ENCODE data around the gene BRPF3. TPM values are rescaled to one million over a fixed set of nuclear protein-coding genes. Genes with fewer than 3 reads are reported as not detected.

BRPF3 gene
- total and polyA plus RNA-seq, 9 of the 15 experiments (the other 6 are each of a cell fraction or from before 2014, with no cell fraction given) = 2.2 to 19.3 (median 8.0) TPM

GRCh38 chr6:36217188-36217587 lies 20.6 kb downstream of the BRPF3 start (continued):
- TF ChIP-seq AFF1 (IDR thresholded peaks at IDR 0.05; ENCODE audit: low read depth in 1 of 2, partially characterized antibody in 2 of 2) = no peak
- TF ChIP-seq JUND (IDR thresholded peaks at IDR 0.05; ENCODE audit: borderline replicate concordance, low read depth, low read length) = peak; percentile 8; the same call in 1 of the 2 replicates
- TF ChIP-seq JUND (tag; IDR thresholded peaks at IDR 0.05; ENCODE audit: borderline replicate concordance, low read depth, low read length) = no peak
- TF ChIP-seq KLF13 (tag; IDR thresholded peaks at IDR 0.05; ENCODE audit: borderline replicate concordance, low read depth) = no peak
- no peak for TF ChIP-seq CHAMP1 (IDR thresholded peaks at IDR 0.05)
- peak; percentile 39; the same call in 1 of the 2 replicates for TF ChIP-seq KLF16 (IDR thresholded peaks at IDR 0.05)
- TF ChIP-seq ZBTB11 (CRISPR knock-in tag; IDR thresholded peaks at IDR 0.05) = 0 out of 6 replicates have a peak, but pooled peaks of 1 of the 3 experiments have one; percentile 46
- no peak for TF ChIP-seq PHTF2 (CRISPR knock-in tag; IDR thresholded peaks at IDR 0.05)
- peak; percentile 58 for TF ChIP-seq CBFA2T2 (conservative IDR thresholded peaks at IDR 0.05)
- no peak for TF ChIP-seq NR0B1 (IDR thresholded peaks at IDR 0.05; ENCODE audit: partially characterized antibody)
- TF ChIP-seq ZNF79 (CRISPR knock-in tag; IDR thresholded peaks at IDR 0.05; ENCODE audit: low read depth) = no peak
- TF ChIP-seq DDX20 (tag; IDR thresholded peaks at IDR 0.05; ENCODE audit: low read depth) = no peak
- TF ChIP-seq E4F1 (CRISPR knock-in tag; IDR thresholded peaks at IDR 0.05; ENCODE audit: borderline replicate concordance) = no peak
